Motor neuron (in vitro differentiated cells): ENCODE results near the gene RDH5. TPM values are rescaled to one million over a fixed set of nuclear protein-coding genes. Genes with fewer than 3 reads are reported as not detected.

ENCODE experiments used
- ATAC-seq, 8 experiments: fragments of 200-7000 bp; cut with Tn5 transposase; replicated peaks in 6 of 8; 2 replicates each; pipeline ENCODE4 v1.8.0; 2021; ENCODE audit warnings: mild to moderate bottlenecking in 8 of 8, moderate library complexity in 8 of 8
- H3K27ac ChIP-seq, 2 donors: fragments of 250-450 bp; sonication (Bioruptor Pico); 2 replicates each; pipeline ENCODE4 v1.9.0; 2021; ENCODE audit warnings: antibody characterized with exemption in 2 of 2, mild to moderate bottlenecking in 2 of 2, moderate library complexity in 1 of 2
- H3K4me1 ChIP-seq, 2 donors: fragments of 250-450 bp; sonication (Bioruptor Pico); replicated peaks in 1 of 2; 2 replicates each; pipeline ENCODE4 v1.6.1; 2021; ENCODE audit warnings: antibody characterized with exemption in 2 of 2, mild to moderate bottlenecking in 2 of 2, moderate library complexity in 1 of 2
- H3K4me3 ChIP-seq, 5 donors: fragments of 250-450 bp; sonication (Bioruptor Pico); 2 replicates each; pipeline ENCODE4 v1.9.0; 2021; ENCODE audit warnings: antibody characterized with exemption in 5 of 5, mild to moderate bottlenecking in 5 of 5, moderate library complexity in 4 of 5
- WGBS, 10 experiments: fragments of 450-650 bp; shearing (Covaris generic); methylation state at CpG; one replicate each; pipeline ENCODE4 v1.0.0; 2022; 5-methylcytosine and 5-hydroxymethylcytosine counted together
- in situ Hi-C, 9 experiments: fragments of 400-800 bp; cut with MboI; loops; one replicate each; pipeline ENCODE4 v1.15.0; 2021; ENCODE audit warnings: low sequenced_read_pairs in 9 of 9, low pct_unique_long_range_greater_than_20kb in 2 of 9; ENCODE audit not compliant: unreplicated experiment in 9 of 9
- total RNA-seq, 8 experiments: library from RNA; unstranded; fragments of 300-600 nt; gene quantifications; 2 replicates each; pipeline versions ENCODE4 v1.2.3 to v1.2.4, GENCODE V29; 2022

RDH5 gene
- total RNA-seq, 8 experiments from 2014 or later, result 1.4 to 23.6 (median 3.6) TPM

DNA sequence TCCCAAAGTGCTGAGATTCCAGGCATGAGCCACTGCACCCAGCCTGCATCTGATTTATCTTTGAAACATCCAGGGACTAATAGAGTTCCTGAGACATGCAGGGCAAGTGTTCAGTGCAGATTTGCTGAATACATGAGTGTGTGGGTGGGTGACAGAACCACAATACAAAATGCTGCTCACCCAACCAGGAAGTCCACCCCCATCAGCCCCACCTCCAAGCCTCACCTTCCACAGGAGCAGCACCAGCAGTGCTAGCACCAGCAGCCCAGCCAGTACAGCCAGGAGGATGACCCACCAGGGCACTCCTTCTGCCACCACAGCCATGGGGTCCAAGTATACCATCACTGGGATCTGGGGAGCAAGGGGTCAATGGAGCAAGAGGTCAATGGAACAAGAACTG lies 32.4 kb upstream of the RDH5 start:
- in situ Hi-C loops, result no loop called here
- ATAC-seq, result no peak
- no peak overlapping the region for H3K27ac ChIP-seq

GRCh38 chr12:55688716-55689655 lies 31.2 kb upstream of the RDH5 start:
- no peaks in the 10 kb centered on the region for H3K4me1 ChIP-seq
- no peak overlapping the region for H3K27ac ChIP-seq
- ATAC-seq, result no peak
- in situ Hi-C loops, result no loop called here
- WGBS, 10 experiments, result 54 to 100% (median 84%) methylated on average over 1 to 10 of the region's 16 CpGs; no CpG with 5 or more reads in 1 of the 10 experiments
- H3K4me3 ChIP-seq, result no peak overlapping the region

More for the DNA sequence above, 32.4 kb upstream of the RDH5 start:
- Histone ChIP-seq H3K4me3 (no peak overlapping the region), H3K4me1 (no peaks in the 10 kb centered on the region)

DNA sequence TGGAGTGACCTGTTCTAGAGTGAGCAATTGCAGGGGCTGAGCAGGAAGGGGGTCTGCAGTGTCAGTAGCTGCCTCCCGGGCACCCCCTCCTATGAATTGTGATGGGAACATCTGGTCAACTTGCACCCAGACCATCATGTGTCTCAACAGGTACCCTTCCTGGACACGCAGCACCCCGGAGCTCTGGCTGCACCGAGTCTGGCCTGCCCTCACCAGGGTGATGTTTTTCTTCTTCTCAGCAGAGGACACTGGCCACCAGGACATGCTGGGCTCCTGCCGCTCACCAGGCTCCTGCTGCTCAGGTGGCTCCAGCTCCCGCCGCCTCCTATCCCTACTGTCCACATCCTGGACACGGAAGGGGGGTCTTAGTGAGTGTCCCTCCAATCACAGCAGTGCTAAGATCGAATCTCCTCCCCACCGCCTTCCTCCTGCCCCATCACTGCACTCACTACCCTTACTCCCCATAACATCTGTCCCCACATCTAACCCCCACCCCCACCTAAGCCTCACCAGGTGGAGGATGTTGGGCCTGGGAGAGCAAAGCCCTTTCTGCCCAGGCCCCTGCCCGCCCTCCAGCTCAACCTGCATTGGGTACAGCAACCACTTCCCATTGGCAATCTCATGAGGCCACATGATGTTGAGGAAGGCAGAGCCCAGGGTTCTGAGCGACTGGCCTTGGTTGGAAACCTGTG lies 27.4 kb upstream of the RDH5 start:
- in situ Hi-C loops, result no loop called here
- no peaks in the 10 kb centered on the region for H3K4me1 ChIP-seq
- WGBS, 10 experiments, result 50 to 92% (median 88%) methylated on average over 1 to 4 of the region's 12 CpGs; no CpG with 5 or more reads in 7 of the 10 experiments
- ATAC-seq, result no peak
- no peak overlapping the region for H3K27ac ChIP-seq
- H3K4me3 ChIP-seq, result no peak overlapping the region

DNA sequence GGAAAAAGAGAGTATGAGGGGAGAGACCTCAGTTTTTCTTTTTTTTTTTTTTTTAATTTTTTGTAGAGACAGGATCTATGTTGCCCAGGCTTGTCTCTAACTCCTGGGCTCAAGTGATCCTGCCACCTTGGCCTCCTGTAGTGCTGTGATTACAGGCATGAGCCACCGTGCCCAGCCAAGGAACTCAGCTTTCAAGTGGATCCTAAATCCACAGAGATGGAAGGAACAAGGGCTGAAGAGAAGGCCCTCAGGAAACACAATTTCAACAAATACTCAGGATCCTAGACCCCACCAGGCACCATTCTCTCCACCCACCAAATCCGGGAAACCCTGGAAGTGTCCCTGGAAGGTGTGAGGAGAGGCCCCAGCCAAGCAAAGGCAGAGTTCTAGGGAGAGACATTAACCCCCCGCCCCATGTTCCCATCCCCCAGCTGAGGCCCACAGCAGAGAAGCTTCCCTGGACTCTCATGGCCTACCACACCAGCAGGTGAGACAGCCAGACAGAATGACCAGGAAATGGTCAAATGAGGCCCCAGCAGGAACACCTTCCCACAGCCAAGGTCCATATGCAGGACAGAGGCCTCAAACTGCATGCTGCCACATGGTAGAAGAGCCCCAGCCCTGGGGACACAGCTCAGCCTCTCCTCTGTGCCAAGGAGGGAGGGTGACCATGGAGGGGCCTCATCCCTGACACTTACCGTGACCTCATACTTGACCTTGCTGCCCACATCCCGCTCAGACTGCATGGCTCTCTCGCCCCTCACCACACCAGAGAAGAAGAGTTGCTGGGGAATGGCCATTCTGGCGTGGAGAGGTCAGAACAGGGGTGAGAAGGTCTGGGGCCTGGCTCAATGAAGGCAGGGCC lies 26.6 kb upstream of the RDH5 start:
- in situ Hi-C loops, result no loop called here
- WGBS, 10 experiments, result 20 to 94% (median 82%) methylated on average over 1 to 4 of the region's 7 CpGs; no CpG with 5 or more reads in 3 of the 10 experiments

DNA sequence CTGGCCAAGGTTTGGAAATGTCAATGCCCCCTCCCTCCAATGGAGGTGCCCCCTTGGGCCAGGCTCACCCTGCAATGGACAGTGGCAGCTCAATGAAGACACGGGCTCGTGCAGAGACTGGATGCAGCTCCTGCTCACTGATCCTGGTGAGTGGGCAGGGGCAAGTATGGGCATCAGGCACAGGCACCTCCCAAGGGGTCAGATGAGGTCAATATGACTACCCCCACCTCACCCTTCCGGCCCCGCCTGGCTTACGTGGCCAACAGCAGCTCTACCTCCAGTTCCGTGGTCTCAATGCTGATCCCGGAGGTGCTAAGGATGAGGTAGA lies 26.0 kb upstream of the RDH5 start:
- H3K27ac ChIP-seq, result no peak overlapping the region
- H3K4me1 ChIP-seq, result no peaks in the 10 kb centered on the region
- H3K4me3 ChIP-seq, result no peak overlapping the region
- 80 to 100% (median 96%) methylated on average over 2 to 5 of the region's 7 CpGs; no CpG with 5 or more reads in 5 of the 10 experiments for WGBS, 10 experiments
- ATAC-seq, result no peak
- in situ Hi-C loops, result no loop called here

More for the DNA sequence above, 26.6 kb upstream of the RDH5 start:
- Histone ChIP-seq H3K4me1 (no peaks in the 10 kb centered on the region), H3K27ac (no peak overlapping the region), H3K4me3 (no peak overlapping the region)
- no peak for ATAC-seq

- WGBS, 10 experiments, result no CpG with 5 or more reads among the region's 4 CpGs
- H3K4me1 ChIP-seq, result no peaks in the 10 kb centered on the region
- in situ Hi-C loops, result no loop called here
- no peak for ATAC-seq
- no peak overlapping the region for H3K27ac ChIP-seq
- no peak overlapping the region for H3K4me3 ChIP-seq
Observed at GRCh38 chr12:55694651-55695050, 25.5 kb upstream of the RDH5 start.

DNA sequence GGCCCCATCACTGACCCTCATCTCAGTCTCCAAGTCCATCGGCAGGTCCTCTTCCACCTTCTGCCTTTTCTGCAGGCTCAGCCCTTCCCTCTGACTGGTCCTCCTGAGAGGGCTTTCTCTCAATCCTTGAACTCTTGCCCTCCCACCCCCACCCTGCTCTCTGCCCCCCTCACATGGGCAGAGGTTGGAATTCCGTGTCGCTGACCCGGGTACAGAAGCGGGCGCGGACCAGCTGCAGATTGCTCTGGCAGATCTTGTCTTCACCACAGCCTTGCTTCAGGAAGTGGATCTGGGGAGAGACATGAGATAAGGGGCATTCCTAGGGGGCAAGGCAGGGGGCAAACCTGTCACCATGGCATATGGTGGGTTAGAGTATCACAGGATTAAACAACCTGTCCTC lies 24.8 kb upstream of the RDH5 start:
- Histone ChIP-seq H3K27ac (no peak overlapping the region), H3K4me1 (no peaks in the 10 kb centered on the region), H3K4me3 (no peak overlapping the region)
- in situ Hi-C loops, result no loop called here
- 80 to 100% methylated on average over 1 to 6 of the region's 7 CpGs; no CpG with 5 or more reads in 8 of the 10 experiments for WGBS, 10 experiments
- ATAC-seq, result no peak

DNA sequence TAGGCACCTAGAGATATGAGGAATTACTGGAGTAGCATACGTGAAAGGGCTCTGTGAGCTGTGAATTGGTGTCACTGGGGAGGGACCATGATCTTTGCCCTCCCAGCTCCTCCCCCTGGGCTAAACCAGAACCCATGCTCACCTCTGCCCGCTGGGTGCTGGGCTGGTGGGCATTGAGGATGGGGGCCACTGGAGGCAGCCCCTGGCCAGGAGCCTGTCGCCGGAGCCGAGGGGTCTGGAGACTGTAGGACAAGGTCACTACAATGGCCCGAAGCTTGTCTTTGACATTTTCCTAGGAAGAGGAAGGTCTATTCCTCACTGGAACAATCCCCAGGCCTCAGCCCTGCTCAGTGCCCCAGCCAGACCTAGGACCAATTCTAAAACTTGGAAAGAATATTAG lies 24.1 kb upstream of the RDH5 start:
- WGBS, 10 experiments, result 0 to 100% (median 81%) methylated on average over 1 to 5 of the region's 6 CpGs; no CpG with 5 or more reads in 4 of the 10 experiments
- Histone ChIP-seq H3K27ac (no peak overlapping the region), H3K4me3 (no peak overlapping the region), H3K4me1 (no peaks in the 10 kb centered on the region)
- ATAC-seq, result no peak
- in situ Hi-C loops, result no loop called here

DNA sequence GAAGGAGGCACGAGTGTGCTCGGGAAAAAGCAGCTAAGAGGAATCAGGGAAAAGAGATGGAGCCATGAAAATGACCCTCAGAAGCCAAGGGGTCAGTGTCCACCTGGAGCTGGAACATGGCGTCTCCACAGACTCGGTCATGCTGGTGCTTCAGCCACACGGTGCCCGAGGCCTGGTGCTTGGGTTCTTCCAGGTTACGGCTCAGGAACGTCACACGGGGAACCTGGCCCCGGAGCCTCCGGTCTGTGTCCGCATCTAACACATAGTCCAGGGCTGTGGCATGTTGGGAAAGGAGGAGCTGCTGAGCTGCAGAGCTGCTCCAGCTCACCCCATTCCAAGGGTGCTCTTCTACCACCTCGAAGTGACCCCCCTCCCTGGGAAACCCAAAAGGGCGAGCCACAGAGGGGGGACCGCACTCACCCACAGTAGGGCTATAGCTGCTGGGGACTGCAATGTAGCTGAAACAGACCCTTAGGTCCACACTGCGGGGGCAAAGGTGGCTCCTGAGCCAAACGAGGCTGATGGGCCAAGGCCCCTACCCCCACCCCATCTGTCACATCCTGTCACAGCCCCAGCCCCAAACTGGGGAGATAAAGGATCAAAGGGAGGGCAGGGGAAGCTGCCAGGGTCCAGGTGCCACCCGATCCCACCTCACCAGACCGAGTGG lies 23.3 kb upstream of the RDH5 start:
- in situ Hi-C loops, result no loop called here
- no peaks in the 10 kb centered on the region for H3K4me1 ChIP-seq
- no peak for ATAC-seq
- 27 to 100% (median 77%) methylated on average over 2 to 7 of the region's 19 CpGs; no CpG with 5 or more reads in 2 of the 10 experiments for WGBS, 10 experiments
- H3K27ac ChIP-seq, result no peak overlapping the region
- H3K4me3 ChIP-seq, result no peak overlapping the region

DNA sequence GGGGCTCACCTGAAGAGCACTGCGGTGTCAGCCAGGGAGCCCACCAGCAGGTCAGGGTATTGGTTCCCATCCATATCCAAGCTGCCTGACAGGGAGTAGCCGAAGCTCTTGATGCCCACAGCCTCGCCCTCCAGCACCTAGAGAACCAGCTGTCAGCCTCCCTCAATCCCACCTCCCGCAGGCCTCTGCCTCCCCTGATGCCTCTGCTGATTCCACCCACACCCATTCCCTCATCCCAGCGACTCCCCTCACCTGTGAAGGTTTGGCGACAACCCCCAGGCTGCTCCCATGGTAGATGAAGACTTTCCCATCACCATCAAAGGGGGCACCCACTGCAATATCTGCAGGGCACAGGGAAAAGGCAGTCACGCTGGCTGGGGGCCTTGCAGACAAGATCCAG lies 22.5 kb upstream of the RDH5 start:
- 40 to 100% (median 84%) methylated on average over 1 of the region's 7 CpGs; no CpG with 5 or more reads in 6 of the 10 experiments for WGBS, 10 experiments
- in situ Hi-C loops, result no loop called here
- Histone ChIP-seq H3K27ac (no peak overlapping the region), H3K4me3 (no peak overlapping the region), H3K4me1 (no peaks in the 10 kb centered on the region)
- ATAC-seq, result no peak

DNA sequence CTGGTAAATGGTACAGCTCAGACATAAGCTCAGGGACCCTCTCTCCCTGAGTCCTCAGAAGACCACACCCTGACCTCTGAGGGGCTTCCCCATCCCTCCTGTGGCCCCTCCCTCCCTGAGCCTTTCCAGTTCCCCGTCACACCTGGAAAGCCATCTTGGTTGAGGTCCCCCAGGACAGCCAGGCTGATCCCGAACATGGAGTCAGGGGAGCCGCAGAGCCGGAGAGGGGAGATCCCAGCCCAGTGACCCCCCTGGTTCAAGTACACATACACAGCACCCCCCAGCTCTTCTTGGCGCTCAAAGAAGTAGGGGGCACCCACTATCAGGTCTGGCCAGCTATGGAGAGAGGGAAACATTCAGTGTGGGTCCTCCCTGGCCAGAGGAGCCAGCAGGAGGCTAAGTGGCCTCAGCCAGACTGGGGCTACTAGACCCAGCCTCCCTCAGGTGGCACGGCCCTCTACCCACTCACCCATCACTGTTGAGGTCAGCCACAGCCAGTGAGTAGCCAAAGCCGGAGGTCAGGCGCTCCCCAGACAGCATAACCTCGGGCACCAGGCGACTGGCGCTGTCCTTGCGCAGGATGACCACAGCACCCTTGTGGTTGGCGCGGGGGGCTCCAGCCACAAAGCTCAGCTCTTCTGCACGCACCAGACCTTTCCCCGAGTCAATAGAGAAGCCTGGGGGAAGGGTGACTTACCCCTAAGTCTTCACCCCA lies 21.8 kb upstream of the RDH5 start:
- Histone ChIP-seq H3K4me3 (no peak overlapping the region), H3K27ac (no peak overlapping the region), H3K4me1 (no peaks in the 10 kb centered on the region)
- WGBS, 10 experiments, result 76 to 93% (median 78%) methylated on average over 3 to 5 of the region's 16 CpGs; no CpG with 5 or more reads in 7 of the 10 experiments
- in situ Hi-C loops, result no loop called here
- ATAC-seq, result no peak

- Histone ChIP-seq H3K4me1 (no peaks in the 10 kb centered on the region), H3K27ac (no peak overlapping the region), H3K4me3 (no peak overlapping the region)
- WGBS, 10 experiments, result 20% methylated on average over 1 of the region's 1 CpG; no CpG with 5 or more reads in 9 of the 10 experiments
- in situ Hi-C loops, result no loop called here
- no peak for ATAC-seq
Observed at GRCh38 chr12:55698965-55699364, 21.2 kb upstream of the RDH5 start.
